Heart left ventricle (tissue), 13 donors: ENCODE measurements around the gene MAPK8.

Experiments used
- CTCF ChIP-seq, 12 donors: fragments of 200-600 bp; sonication (generic) in 4 of 12; IDR thresholded peaks; one replicate each; pipeline versions ENCODE4 v1.5.0 to v1.8.0; 2018 to 2022; ENCODE audit warnings: antibody characterized with exemption in 12 of 12, mild to moderate bottlenecking in 5 of 12
- POLR2A ChIP-seq, 2 donors: fragments of 450-650 bp; IDR thresholded peaks; one replicate each; pipeline ENCODE4 v1.6.1; 2017; ENCODE audit warnings: antibody characterized with exemption in 2 of 2, mild to moderate bottlenecking in 2 of 2, moderate library complexity in 2 of 2
- donor health status: ischemic (EF 13 %, LVEDD 7.1; RV severe dilation, severe dysfunction).
- donor health status: DM: no; HTN: yes; CAD: no.
- donor health status: DM: no; HTN: no; CAD: no.
- donor health status: ischemic (EF 25% LVEDD 6.9; RV normal size, moderate dysfunction).
- donor health status: ischemic (EF 25% LVEDD 5.7; RV mildly dilated, moderate dysfunction).
- donor health status: ischemic (EF 35%, LVEDD 5.7; RV mildly dilated, moderate dysfunction).
- donor health status: nonischemic (EF 11% LVEDD 7.7; RV severe dilation, severe dysfunction).
- donor health status: DM: yes; HTN: yes; CAD: no.
- donor health status: PGD.
- donor health status: ischemic (EF 29% LVEDD 5.4; RV normal size, mild dysfunction).
- donor health status: nonischemic (EF 23%, LVEDD 6.1; RV moderate dilation, normal function).

- no peak for TF ChIP-seq CTCF (IDR thresholded peaks at IDR 0.05)
- no peak for TF ChIP-seq POLR2A (IDR thresholded peaks at IDR 0.05)
Observed at GRCh38 chr10:48430402-48430993, 124.0 kb downstream of the MAPK8 start.
